Panc1 (cell line): ENCODE measurements around the gene NXPH3. TPM values are rescaled to one million over a fixed set of nuclear protein-coding genes. Genes with fewer than 3 reads are reported as not detected.

ENCODE experiments used
- ATAC-seq: fragments of 200-7000 bp; cut with Tn5 transposase; 2 replicates; pipeline ENCODE4 v1.9.1; 2020; ENCODE audit warnings: mild to moderate bottlenecking, moderate library complexity
- BruUV-seq: library from RNA; stranded (reverse); fragments of 400-500 nt; replicated peaks from 2 replicates; lab custom pipeline; 2021; lab: Mats Ljungman, UMichigan
- CTCF ChIA-PET: fragments of 300-600 bp; sonication (Branson Sonifier 250); formaldehyde crosslinking; loops from one replicate; lab custom pipeline; 2022; ENCODE audit warnings: antibody characterized with exemption; lab: Charles Lee
- POLR2A ChIA-PET: fragments of 300-600 bp; sonication (Branson Sonifier 250); formaldehyde crosslinking; loops from one replicate; lab custom pipeline; 2022; ENCODE audit warnings: antibody characterized with exemption; lab: Charles Lee
- DNase-seq: peaks from one replicate; pipeline ENCODE4 v3.0.0-alpha.2; 2010; ENCODE audit warnings: low read depth, low spot score
- H3K27ac ChIP-seq: 2 replicates; pipeline ENCODE4 v1.5.1; 2011; ENCODE audit warnings: mild to moderate bottlenecking, low read length, inconsistent platforms
- H3K27me3 ChIP-seq: fragments of 200-500 bp; sonication (Bioruptor generic); 2 replicates; pipeline ENCODE4 v1.6.0; 2014; ENCODE audit warnings: low read length, inconsistent platforms; ENCODE audit not compliant: control insufficient read depth, insufficient read depth
- H3K36me3 ChIP-seq: fragments of 200-500 bp; sonication (Bioruptor generic); 2 replicates; pipeline ENCODE4 v1.5.1; 2014; ENCODE audit warnings: inconsistent platforms, mild to moderate bottlenecking, low read length, moderate library complexity; ENCODE audit not compliant: control insufficient read depth, insufficient read depth
- H3K4me1 ChIP-seq: 2 replicates; pipeline ENCODE4 v1.5.1; 2011; ENCODE audit warnings: inconsistent platforms, mild to moderate bottlenecking, low read length, moderate library complexity; ENCODE audit not compliant: control insufficient read depth, insufficient read depth
- H3K4me3 ChIP-seq, 2 experiments: 2 replicates each; pipeline ENCODE4 v1.5.1; 2011 to 2012; ENCODE audit warnings: low read depth in 2 of 2, low read length in 2 of 2, mild to moderate bottlenecking in 2 of 2, inconsistent platforms in 1 of 2, moderate library complexity in 1 of 2
- H3K9me3 ChIP-seq: fragments of 200-500 bp; sonication (Bioruptor generic); 2 replicates; pipeline ENCODE4 v1.5.1; 2014; ENCODE audit warnings: low read depth, mild to moderate bottlenecking, inconsistent platforms, low read length, moderate library complexity; ENCODE audit not compliant: control insufficient read depth, insufficient read depth
- POLR2AphosphoS5 ChIP-seq: IDR thresholded peaks from 2 replicates; pipeline ENCODE4 v1.6.1; 2012; ENCODE audit warnings: mild to moderate bottlenecking, low read depth, low read length, moderate library complexity
- SIN3A ChIP-seq: IDR thresholded peaks from 2 replicates; pipeline ENCODE4 v1.6.1; 2012; ENCODE audit warnings: low read depth, mild to moderate bottlenecking, low read length, moderate library complexity, borderline replicate concordance; ENCODE audit not compliant: insufficient read depth
- TCF7L2 ChIP-seq: IDR thresholded peaks from 2 replicates; pipeline ENCODE4 v1.6.1; 2011; ENCODE audit warnings: mild to moderate bottlenecking, low read depth, low read length, inconsistent platforms
- in situ Hi-C: cut with HindIII; loops from 2 replicates; pipeline ENCODE4 v1.10.0; 2016; ENCODE audit warnings: low sequenced_read_pairs, low pct_unique_long_range_greater_than_20kb
- intact Hi-C: fragments of 100-400 bp; cut with micrococcal nuclease; formaldehyde crosslinking; loops from one replicate; pipeline ENCODE4 v1.10.0; 2022; ENCODE audit not compliant: unreplicated experiment
- total RNA-seq: library from RNA; stranded (reverse); gene quantifications from one replicate; pipeline ENCODE4 v1.2.1, GENCODE V29; 2021; ENCODE audit not compliant: unreplicated experiment
- TF ChIP-seq, protein P1 (sequence below), 2 experiments: IDR thresholded peaks; 2 replicates each; pipeline ENCODE4 v1.6.1; 2011 to 2012; ENCODE audit warnings: low read depth in 2 of 2, control low read depth in 1 of 2, low read length in 1 of 2, mild to moderate bottlenecking in 1 of 2, moderate library complexity in 1 of 2; ENCODE audit not compliant: insufficient read depth in 1 of 2
- TF ChIP-seq, protein P2 (sequence below): fragments of 450-650 bp; IDR thresholded peaks from 2 replicates; pipeline ENCODE4 v1.5.1; 2017; ENCODE audit warnings: mild to moderate bottlenecking

NXPH3 gene
- total RNA-seq, 1 experiment from 2014 or later, result 0.57 TPM

- in situ Hi-C loops, result no loop called here
- no peak for ATAC-seq
Measured at GRCh38 chr17:49545007-49545660, 30.5 kb upstream of the NXPH3 start.

GRCh38 chr17:49545806-49546545 is 29.7 kb upstream of the NXPH3 start:
- Histone ChIP-seq H3K27me3 (no peaks in the 10 kb centered on the region), H3K27ac (no peak overlapping the region), H3K9me3 (no peaks in the 10 kb centered on the region), H3K36me3 (no peaks in the 10 kb centered on the region), H3K4me3 (no peak overlapping the region), H3K4me1 (no peaks in the 10 kb centered on the region)
- BruUV-seq, result no TSS peak
- intact Hi-C loops (loop anchor here (5.0 kb wide), 1 partner anchor 939 kb away; no protein-coding TSS in a partner anchor), in situ Hi-C loops (no loop called here)
- CTCF ChIA-PET, result no interaction called here
- DNase-seq, result no peak
- no peak for ATAC-seq
- POLR2A ChIA-PET, result no interaction called here
- TF ChIP-seq, protein P1, sequence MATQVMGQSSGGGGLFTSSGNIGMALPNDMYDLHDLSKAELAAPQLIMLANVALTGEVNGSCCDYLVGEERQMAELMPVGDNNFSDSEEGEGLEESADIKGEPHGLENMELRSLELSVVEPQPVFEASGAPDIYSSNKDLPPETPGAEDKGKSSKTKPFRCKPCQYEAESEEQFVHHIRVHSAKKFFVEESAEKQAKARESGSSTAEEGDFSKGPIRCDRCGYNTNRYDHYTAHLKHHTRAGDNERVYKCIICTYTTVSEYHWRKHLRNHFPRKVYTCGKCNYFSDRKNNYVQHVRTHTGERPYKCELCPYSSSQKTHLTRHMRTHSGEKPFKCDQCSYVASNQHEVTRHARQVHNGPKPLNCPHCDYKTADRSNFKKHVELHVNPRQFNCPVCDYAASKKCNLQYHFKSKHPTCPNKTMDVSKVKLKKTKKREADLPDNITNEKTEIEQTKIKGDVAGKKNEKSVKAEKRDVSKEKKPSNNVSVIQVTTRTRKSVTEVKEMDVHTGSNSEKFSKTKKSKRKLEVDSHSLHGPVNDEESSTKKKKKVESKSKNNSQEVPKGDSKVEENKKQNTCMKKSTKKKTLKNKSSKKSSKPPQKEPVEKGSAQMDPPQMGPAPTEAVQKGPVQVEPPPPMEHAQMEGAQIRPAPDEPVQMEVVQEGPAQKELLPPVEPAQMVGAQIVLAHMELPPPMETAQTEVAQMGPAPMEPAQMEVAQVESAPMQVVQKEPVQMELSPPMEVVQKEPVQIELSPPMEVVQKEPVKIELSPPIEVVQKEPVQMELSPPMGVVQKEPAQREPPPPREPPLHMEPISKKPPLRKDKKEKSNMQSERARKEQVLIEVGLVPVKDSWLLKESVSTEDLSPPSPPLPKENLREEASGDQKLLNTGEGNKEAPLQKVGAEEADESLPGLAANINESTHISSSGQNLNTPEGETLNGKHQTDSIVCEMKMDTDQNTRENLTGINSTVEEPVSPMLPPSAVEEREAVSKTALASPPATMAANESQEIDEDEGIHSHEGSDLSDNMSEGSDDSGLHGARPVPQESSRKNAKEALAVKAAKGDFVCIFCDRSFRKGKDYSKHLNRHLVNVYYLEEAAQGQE (IDR thresholded peaks at IDR 0.05; ENCODE audit: insufficient read depth in 1 of 2, low read depth in 2 of 2, low read length in 1 of 2), result no peak
- TF ChIP-seq TCF7L2 (no peak), SIN3A (no peak), POLR2AphosphoS5 (no peak)
- TF ChIP-seq, protein P2, sequence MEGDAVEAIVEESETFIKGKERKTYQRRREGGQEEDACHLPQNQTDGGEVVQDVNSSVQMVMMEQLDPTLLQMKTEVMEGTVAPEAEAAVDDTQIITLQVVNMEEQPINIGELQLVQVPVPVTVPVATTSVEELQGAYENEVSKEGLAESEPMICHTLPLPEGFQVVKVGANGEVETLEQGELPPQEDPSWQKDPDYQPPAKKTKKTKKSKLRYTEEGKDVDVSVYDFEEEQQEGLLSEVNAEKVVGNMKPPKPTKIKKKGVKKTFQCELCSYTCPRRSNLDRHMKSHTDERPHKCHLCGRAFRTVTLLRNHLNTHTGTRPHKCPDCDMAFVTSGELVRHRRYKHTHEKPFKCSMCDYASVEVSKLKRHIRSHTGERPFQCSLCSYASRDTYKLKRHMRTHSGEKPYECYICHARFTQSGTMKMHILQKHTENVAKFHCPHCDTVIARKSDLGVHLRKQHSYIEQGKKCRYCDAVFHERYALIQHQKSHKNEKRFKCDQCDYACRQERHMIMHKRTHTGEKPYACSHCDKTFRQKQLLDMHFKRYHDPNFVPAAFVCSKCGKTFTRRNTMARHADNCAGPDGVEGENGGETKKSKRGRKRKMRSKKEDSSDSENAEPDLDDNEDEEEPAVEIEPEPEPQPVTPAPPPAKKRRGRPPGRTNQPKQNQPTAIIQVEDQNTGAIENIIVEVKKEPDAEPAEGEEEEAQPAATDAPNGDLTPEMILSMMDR, result no peak

More at GRCh38 chr17:49545007-49545660, 30.5 kb upstream of the NXPH3 start:
- ChIA-PET CTCF (interaction anchor here (0.5 to 0.6 kb wide), 3 partner anchors 28 to 67 kb away, joined by 3 to 5 read pairs (median 3); no protein-coding TSS in a partner anchor), POLR2A (no interaction called here)
- no peak overlapping the region for H3K4me3 ChIP-seq
- no peak for DNase-seq
- H3K4me1 ChIP-seq, result no peaks in the 10 kb centered on the region
- H3K27ac ChIP-seq, result no peak overlapping the region
- no TSS peak for BruUV-seq
- H3K9me3 ChIP-seq, result no peaks in the 10 kb centered on the region
- no peaks in the 10 kb centered on the region for H3K27me3 ChIP-seq
- intact Hi-C loops, result loop anchor here (5.0 kb wide), 1 partner anchor 938 kb away; no protein-coding TSS in a partner anchor
- TF ChIP-seq TCF7L2 (no peak), SIN3A (no peak), POLR2AphosphoS5 (no peak)
- TF ChIP-seq, protein P1 (IDR thresholded peaks at IDR 0.05; ENCODE audit: insufficient read depth in 1 of 2, low read depth in 2 of 2, low read length in 1 of 2), result no peak
- TF ChIP-seq, protein P2, result no peak
- no peaks in the 10 kb centered on the region for H3K36me3 ChIP-seq
